Measurements from ENCODE around the gene HBEGF.
A peak's percentile ranks its signal among the peaks of the same experiment; 100 is the strongest.
"Not testable (repeated sequence)": the region's sequence is repeated elsewhere in the genome, so short reads cannot be mapped to it uniquely, and the experiment has no call there.

Gene HBEGF

DNA sequence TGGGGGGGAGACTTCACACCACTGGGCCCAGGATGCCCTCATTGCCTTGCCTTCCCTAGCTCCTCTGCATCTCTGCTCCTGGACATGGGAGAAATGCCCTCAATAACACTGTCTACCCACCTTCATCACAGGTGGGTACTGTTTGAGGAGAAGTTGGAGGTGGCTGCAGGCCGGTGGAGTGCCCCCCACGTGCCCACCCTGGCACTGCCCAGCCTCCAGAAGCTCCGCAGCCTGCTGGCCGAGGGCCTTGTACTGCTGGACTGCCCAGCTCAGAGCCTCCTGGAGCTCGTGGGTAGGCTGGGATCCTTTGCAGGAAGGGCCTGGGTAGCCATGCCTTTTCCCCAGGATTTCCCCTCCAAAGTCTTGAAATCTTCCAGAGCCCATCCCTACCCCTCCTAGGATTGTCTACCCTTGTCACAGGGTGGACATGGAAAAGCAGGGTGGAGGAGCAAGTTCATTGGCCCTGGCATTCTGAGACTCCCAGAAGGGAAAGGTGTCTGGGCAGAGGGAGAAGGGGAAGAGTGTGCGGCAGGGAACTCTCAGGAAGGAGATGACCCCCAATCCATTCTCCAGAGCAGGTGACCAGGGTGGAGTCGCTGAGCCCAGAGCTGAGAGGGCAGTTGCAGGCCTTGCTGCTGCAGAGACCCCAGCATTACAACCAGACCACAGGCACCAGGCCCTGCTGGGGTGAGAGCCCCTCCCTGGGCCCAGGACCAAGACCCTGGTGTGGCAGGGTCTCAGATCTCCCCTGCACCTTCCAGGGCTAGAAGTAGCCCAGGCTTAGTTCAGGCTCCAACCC, 14.5 kb upstream of the HBEGF start:
- DNase-seq (ENCODE audit: low read depth in 3 of 3) = no peak

- no peak for DNase-seq (ENCODE audit: low read depth in 3 of 3)
Measured at GRCh38 chr5:140360101-140360500, 13.7 kb upstream of the HBEGF start, which contains the start of gene SLC4A9. SLC4A9 (plus strand) TSS chr5:140360194; CDS start chr5:140360237, 43 bp downstream.

DNA sequence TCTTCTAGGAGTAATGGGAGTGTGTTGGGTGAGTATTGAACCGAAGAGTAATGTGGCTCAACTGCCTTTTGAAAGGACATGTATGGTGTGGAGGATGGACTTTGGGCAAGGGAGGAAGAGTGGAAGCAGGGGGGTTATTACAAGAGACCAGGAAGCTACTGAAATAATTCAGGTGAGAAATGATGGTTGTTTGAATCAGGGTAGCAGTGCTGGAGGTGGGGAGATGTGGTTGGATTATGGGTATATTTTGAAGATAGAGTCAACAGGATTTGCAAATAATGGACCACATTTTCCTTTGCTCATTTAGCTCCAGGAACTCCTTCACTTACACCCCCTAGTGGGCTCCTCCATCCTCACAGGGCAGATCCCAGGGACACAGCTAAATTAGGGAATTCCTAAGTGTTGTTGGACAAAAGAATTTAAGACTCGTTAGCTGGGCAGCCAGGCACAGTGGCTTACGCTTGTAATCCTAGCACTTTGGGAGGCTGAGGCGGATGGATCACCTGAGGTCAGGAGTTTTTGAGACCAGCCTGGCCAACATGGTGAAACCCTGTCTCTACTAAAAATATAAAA, 12.4 kb upstream of the HBEGF start:
- no peak for DNase-seq (ENCODE audit: low read depth in 3 of 3)

DNA sequence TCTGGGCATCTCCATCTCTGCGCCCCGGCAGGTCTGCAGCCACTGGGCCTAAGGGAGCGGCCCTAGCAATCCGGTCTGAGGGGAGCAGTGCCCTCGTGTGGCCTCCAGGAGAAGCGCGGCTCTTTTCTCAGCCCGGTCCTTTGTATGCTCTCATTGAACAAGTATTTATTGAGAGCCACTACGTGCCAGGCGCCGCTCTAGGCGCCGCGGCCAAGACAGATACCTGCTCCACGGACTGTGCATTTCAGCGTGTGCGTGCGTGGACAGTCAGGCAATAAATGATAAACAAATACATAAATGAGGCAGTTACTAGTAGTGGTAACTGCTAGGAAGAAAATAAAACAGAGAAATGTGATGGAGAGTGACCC, 11.3 kb upstream of the HBEGF start:
- DNase-seq (ENCODE audit: low read depth in 3 of 3) = peak; percentile 49 to 58 (median 58)

DNA sequence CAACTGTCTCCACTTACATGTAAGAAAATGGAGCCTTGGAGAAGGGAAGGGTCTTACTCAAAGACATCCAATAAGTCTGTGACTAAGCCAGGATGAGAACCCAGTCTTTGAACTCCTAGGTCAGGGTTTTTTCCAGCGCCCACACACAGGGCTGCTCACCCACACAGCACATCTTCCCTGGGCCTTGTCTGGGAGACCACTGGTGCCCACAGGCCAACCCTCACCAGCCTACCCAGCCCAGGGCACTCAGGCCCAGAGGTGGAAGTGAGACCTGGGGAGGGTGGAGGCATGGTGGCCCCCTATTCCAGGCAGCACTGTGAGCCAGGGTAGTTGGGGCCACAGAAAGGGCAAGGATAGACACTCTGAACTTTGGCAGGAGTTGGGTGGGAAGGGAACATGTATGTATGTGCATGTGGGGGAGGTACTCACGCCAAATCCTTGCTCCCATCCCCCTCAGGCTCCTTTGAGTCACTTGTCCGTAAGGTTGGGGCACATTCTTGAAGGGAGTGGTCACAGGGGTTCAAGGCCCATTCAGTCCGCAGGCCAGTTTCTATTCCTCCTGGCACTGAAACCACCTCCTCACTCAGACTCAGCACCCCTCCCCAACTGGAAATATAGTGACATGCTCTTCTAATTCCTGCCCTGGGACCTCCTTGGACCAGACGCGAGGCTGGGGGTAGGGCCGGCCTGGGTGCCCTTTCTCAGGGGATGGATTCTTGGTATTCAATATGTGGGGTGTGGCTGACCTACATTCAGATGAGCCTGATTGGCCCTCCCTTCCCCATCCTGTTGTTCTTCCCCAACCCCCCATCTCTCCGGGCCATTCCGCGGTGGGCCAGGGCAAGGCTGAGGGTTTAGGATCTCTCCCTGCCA, 10.7 kb upstream of the HBEGF start:
- no peak for DNase-seq (ENCODE audit: low read depth in 3 of 3)

GRCh38 chr5:140355546-140355945, 9.1 kb upstream of the HBEGF start:
- no peak for DNase-seq (ENCODE audit: low read depth in 3 of 3)

DNA sequence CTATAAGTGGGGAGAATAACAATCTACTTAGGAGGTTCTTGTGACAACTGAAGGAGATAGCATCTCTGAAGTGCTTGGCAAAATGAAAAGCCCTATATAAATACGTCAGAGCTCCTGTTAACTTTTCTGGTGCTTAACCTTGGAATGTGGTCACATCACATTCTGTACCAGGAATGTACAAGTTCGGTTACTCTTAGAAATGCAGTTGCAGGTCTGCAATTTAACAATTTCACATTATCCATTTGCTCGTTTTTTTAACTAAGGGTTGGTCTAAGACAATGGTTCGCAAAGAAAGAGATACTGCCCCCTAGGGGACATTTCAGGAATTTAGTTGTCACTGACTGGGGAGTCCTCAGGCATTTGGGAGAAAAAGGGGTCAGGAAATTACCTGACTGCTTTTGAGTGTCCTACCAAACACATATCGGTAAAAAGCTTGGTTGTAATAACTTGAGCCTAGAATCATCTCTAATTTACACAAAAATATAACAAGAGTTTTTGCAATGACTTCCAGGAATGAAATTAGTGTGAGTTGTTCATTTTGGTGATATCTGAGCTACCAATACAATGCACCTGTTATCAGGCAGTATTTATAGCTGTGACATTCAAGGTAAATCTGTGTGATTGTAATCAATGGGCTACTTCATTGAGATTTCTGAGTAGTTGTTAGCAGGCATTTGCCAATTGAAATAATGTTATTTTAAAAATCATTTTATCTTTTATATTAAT, 5.4 kb upstream of the HBEGF start:
- peak in 1 of 3 experiments; percentile 46 for DNase-seq (ENCODE audit: low read depth in 3 of 3)

GRCh38 chr5:140349244-140349643, 2.8 kb upstream of the HBEGF start:
- no peak for DNase-seq (ENCODE audit: low read depth in 3 of 3)

DNA sequence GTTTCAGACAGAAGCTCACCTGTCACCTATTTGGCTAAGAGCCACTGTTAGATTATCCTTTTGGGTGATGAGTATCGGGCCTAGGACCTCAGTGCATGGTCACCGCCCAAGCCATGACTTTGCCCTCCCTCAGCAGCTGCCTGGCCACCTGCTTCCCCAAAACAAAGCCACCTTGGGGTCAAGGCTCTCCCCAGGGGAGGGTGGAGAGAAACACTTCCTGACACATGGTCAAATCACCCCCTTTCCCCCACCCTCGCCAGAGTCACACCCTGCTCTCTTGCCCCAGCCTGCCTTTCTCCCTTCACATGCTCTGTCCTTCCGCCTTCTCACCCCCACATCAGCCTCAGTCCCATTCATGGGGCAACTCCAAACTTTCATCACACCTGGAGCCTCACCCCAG, 1.7 kb upstream of the HBEGF start:
- no peak for DNase-seq (ENCODE audit: low read depth in 3 of 3)

DNA sequence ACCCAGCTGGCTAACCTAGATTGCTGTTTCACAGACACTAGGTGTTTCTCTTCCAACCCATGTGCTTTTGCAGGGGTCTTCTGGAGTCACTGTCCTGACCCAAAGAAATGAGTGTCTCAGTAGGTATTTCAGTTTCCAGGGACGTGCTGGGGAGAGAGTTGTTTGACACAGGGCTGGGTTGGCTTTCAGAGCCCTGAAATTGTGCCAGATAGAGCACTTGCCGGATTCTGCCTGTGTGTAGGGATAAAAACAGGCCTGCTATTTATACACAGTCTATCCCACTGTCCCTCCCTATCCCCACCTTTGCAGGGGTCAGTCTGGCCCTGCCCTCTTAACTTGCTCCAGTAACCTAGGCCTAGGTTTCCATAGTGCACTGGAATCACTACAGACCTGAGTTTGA, 957 bp upstream of the HBEGF start:
- DNase-seq (ENCODE audit: low read depth in 3 of 3) = no peak

DNA sequence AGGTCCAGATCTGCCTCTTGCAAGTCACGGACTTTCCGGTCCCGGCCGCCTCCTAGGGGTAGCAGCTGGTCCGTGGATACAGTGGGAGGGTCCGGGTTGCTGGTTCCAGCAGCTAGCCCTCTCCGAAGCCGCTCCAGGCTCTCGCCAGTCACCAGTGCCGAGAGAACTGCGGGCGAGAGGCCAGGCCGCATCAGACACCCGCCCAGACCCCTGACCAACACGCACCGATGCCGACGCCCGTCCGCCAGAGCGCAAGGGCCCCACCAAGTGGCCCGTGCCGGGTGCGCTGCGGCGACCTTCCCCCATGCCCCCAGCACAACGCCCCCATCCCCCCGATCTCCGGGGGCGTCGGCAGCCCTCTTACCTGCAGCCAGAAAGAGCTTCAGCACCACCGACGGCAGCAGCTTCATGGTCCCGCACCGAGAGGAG, 470 bp downstream of the HBEGF start:
- no peak for DNase-seq (ENCODE audit: low read depth in 3 of 3)

GRCh38 chr5:140344683-140345423, 1.6 kb downstream of the HBEGF start:
- DNase-seq (ENCODE audit: low read depth in 3 of 3) = no peak

DNA sequence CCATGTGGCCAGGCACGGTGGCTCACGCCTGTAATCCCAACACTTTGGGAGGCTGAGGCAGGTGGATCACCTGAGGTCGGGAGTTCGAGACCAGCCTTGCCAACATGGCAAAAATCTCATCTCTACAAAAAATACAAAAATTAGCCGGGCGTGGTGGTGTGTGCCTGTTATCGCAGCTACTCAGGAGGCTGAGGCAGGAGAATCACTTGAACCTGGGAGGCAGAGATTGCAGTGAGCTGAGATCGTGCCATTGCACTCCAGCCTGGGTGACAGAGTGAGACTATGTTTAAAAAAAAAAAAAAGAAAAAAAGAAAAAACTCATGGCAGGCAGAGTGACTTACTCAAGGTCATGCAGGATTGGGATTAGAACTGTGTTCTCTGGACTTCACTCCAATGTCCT, 2.6 kb downstream of the HBEGF start:
- DNase-seq (ENCODE audit: low read depth in 3 of 3) = not testable (repeated sequence)

DNA sequence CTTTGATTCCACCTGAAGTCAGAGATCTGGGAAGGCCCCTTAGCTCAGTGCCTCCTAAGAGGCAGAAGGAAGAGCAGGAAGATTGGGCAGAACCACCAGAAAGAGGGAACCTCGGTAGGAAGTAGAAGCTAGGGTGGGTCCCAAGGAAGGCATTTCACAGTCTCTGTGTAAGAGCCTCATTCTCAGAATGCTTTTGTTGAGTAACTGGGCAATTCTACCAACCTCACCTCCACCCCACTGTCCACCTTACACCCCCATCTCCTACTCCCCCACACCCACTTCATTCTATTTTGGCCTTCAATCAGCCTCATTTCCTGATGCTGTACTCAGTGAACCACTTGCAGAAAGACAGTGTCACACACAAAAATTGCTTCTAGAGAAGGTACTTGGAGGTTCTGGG, 3.5 kb downstream of the HBEGF start:
- DNase-seq (ENCODE audit: low read depth in 3 of 3) = no peak

DNA sequence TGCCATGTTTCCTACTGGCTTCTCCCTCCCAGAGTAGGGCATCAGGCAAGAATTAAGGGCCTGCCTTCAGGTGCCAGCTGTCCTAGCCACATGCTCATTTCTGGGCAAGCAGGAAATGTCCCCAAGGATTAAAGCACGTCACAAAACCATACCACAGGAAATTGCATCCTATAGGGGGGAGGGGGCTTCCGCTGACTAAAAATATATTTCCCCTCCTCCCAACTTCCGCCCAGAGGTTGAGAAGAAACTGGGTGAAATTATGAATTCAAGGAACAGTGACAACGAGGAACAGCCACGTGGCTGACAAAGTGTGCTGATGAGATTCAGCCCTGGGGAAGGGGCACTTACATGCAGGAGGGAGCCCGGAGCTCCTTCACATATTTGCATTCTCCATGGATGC, 4.1 kb downstream of the HBEGF start:
- no peak for DNase-seq (ENCODE audit: low read depth in 3 of 3)

- no peak for DNase-seq (ENCODE audit: low read depth in 3 of 3)
Measured at GRCh38 chr5:140341591-140341990, 4.8 kb downstream of the HBEGF start.

DNA sequence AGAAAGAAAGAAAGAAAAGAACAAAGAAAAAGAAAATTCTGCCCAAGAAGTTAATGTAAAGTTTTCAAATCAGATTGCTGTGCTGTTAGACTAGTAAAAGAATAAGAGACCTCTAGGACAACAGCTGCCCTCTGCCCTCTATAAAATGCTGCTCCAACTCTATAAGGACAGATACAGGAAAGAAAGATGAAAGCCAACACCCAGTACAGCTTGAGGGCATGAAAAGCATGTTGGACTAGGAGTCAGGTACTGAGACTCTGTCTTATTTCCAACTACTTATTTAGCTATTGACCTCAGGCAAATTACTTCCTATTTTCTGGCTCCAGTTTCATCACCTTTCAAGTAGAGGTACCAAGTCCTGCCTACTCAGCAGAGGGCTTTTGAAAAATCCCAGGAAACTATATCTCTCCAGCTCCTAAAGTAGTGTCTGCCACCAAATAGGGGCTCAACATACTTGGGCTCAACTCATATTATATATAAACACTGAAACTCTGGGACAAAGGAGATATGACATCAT, 5.7 kb downstream of the HBEGF start:
- DNase-seq (ENCODE audit: low read depth in 3 of 3) = no peak

DNA sequence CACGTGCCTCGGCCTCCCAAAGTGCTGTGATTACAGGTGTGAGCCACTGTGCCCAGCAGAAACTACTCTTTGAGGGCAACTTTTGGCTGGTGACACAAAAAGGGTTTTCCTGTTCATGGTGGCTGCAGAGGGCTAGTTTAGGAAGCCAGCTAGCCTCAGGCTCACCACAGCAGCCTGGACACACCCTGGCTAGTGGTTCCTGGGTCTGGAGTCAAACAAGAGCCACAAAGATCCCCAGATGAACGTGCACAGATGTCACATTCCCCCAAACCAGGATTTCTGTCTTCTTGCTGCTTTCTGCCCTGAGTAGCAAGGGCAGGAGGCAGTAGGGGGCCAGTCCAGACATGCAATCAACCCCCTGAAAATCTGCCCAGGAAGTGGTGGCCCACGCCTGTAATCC, 6.8 kb downstream of the HBEGF start:
- no peak for DNase-seq (ENCODE audit: low read depth in 3 of 3)

- DNase-seq (ENCODE audit: low read depth in 3 of 3) = no peak
Measured at GRCh38 chr5:140338908-140339307, 7.5 kb downstream of the HBEGF start.

DNA sequence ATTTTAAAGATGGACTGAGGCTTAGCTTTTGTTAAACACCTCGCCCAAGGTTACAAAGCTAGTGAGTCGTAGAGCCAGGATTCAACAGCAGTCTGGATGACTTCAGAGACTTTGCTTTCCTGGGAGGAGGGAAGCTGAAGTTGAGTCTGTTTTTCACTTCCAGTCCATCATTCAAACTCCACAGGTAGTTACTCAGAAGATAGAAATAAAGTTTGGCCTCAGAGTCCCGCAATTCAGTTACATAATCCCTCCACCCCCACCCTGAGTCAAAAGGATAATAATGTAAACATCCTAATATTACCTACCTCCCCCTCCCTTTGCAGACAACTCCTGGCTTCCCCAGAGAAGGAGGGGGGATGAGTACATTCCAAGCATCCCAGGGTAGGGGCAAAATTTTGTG, 8.1 kb downstream of the HBEGF start:
- no peak for DNase-seq (ENCODE audit: low read depth in 3 of 3)

DNA sequence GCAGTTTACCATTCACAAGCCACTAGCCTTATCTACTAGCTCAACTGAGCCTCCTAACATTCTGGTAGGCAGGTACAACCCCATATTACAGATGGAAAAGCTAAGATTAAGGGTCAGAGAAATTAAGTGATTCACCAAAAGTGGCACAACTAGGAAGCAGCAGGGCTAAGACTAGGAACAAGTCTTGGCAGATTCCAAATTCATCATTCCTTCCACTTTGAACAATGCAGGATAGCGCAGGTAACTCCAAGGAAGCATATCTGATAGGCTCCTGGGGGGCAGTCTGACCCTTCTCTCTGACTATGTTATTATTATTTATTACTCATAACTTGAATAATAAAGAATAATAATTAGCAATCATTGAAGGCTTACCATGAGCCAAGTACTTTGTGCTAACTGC, 8.5 kb downstream of the HBEGF start:
- no peak for DNase-seq (ENCODE audit: low read depth in 3 of 3)

Measured in stimulated activated CD4-positive, alpha-beta T cell treated with anti-CD3 and anti-CD28 coated beads, TNF-alpha, amount 100 ng/mL, for 4 hours (primary cell).